H1 (cell line): Measurements from ENCODE around the gene COL26A1. TPM values are rescaled to one million over a fixed set of nuclear protein-coding genes. Genes with fewer than 3 reads are reported as not detected.

Experiments used
- EGR1 ChIP-seq: IDR thresholded peaks from 2 replicates; pipeline ENCODE4 v1.6.1; 2011; ENCODE audit warnings: low read depth, low read length, borderline replicate concordance
- POU5F1 ChIP-seq: IDR thresholded peaks from 2 replicates; pipeline ENCODE4 v1.6.1; 2011; ENCODE audit warnings: low read depth, mild to moderate bottlenecking, low read length, moderate library complexity
- RAD21 ChIP-seq, 2 experiments: IDR thresholded peaks in 1 of 2; conservative IDR thresholded peaks in 1 of 2; 2 replicates each; pipeline ENCODE4 v1.6.1; 2011; ENCODE audit warnings: low read depth in 2 of 2, low read length in 2 of 2, improper control_type of control experiment in 1 of 2, inconsistent platforms in 1 of 2, mild to moderate bottlenecking in 1 of 2, moderate library complexity in 1 of 2
- polyA plus RNA-seq, 7 experiments: library from polyadenylated mRNA; depleted of rRNA in 3 of 7; stranded (reverse) in 5 of 7; unstranded in 2 of 7; fragments of >200 nt in 5 of 7; fragments of 200-250 nt in 2 of 7; gene quantifications; 1 replicate in 5 of 7; 2 replicates in 1 of 7; 4 replicates in 1 of 7; pipeline versions ENCODE4 v1.2.1 to v1.2.3, GENCODE V29; 2011 to 2013; ENCODE audit warnings: missing spikeins in 2 of 7, mixed read lengths in 2 of 7
- total RNA-seq: library from RNA; stranded (reverse); fragmentation: NEBNext Ultra II Directional; extraction: Animal tissue kit (Norgen Biotek cat#: 25700); gene quantifications from 2 replicates; pipeline ENCODE4 v1.2.1, GENCODE V29; 2021
- TF ChIP-seq, protein P1 (sequence below): fragments of 300-600 bp; sonication (generic); IDR thresholded peaks from 2 replicates; pipeline ENCODE4 v1.7.1; 2012; ENCODE audit warnings: low read length, moderate library complexity, mild to moderate bottlenecking, inconsistent platforms; ENCODE audit not compliant: insufficient replicate concordance
- TF ChIP-seq, protein P2 (sequence below), 3 experiments: IDR thresholded peaks; 1 replicate in 2 of 3; 2 replicates in 1 of 3; pipeline versions ENCODE4 v1.5.1 to v1.6.1; 2011; ENCODE audit warnings: low read length in 3 of 3, mild to moderate bottlenecking in 3 of 3, inconsistent platforms in 2 of 3, low read depth in 1 of 3, moderate library complexity in 1 of 3; ENCODE audit not compliant: insufficient read depth in 1 of 3; ENCODE audit errors: control extremely low read depth in 1 of 3

COL26A1 gene
- total and polyA plus RNA-seq, 2 of the 8 experiments (the other 6 are each of a cell fraction or from before 2014, with no cell fraction given) = 51.1 to 68.8 TPM

DNA sequence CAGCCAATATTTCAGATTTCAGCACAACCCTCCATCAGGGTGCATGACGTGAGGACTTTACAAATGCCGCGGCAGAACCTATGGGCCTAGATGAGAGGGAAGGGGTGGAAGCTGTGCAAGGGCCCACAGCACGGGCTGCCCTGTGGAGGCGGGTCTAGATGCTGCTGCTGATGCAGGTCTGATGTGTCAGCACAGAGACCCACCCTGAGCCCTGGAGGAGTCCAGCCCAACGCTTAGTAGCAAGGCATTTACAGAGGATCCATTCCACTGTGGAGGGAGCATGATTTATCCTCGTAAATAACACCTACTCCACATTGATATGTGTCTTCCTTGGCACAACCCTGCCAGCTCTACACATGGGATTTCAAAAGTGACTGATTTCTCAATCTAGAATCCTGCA, 217.9 kb downstream of the COL26A1 start (continued):
- TF ChIP-seq, protein P1, sequence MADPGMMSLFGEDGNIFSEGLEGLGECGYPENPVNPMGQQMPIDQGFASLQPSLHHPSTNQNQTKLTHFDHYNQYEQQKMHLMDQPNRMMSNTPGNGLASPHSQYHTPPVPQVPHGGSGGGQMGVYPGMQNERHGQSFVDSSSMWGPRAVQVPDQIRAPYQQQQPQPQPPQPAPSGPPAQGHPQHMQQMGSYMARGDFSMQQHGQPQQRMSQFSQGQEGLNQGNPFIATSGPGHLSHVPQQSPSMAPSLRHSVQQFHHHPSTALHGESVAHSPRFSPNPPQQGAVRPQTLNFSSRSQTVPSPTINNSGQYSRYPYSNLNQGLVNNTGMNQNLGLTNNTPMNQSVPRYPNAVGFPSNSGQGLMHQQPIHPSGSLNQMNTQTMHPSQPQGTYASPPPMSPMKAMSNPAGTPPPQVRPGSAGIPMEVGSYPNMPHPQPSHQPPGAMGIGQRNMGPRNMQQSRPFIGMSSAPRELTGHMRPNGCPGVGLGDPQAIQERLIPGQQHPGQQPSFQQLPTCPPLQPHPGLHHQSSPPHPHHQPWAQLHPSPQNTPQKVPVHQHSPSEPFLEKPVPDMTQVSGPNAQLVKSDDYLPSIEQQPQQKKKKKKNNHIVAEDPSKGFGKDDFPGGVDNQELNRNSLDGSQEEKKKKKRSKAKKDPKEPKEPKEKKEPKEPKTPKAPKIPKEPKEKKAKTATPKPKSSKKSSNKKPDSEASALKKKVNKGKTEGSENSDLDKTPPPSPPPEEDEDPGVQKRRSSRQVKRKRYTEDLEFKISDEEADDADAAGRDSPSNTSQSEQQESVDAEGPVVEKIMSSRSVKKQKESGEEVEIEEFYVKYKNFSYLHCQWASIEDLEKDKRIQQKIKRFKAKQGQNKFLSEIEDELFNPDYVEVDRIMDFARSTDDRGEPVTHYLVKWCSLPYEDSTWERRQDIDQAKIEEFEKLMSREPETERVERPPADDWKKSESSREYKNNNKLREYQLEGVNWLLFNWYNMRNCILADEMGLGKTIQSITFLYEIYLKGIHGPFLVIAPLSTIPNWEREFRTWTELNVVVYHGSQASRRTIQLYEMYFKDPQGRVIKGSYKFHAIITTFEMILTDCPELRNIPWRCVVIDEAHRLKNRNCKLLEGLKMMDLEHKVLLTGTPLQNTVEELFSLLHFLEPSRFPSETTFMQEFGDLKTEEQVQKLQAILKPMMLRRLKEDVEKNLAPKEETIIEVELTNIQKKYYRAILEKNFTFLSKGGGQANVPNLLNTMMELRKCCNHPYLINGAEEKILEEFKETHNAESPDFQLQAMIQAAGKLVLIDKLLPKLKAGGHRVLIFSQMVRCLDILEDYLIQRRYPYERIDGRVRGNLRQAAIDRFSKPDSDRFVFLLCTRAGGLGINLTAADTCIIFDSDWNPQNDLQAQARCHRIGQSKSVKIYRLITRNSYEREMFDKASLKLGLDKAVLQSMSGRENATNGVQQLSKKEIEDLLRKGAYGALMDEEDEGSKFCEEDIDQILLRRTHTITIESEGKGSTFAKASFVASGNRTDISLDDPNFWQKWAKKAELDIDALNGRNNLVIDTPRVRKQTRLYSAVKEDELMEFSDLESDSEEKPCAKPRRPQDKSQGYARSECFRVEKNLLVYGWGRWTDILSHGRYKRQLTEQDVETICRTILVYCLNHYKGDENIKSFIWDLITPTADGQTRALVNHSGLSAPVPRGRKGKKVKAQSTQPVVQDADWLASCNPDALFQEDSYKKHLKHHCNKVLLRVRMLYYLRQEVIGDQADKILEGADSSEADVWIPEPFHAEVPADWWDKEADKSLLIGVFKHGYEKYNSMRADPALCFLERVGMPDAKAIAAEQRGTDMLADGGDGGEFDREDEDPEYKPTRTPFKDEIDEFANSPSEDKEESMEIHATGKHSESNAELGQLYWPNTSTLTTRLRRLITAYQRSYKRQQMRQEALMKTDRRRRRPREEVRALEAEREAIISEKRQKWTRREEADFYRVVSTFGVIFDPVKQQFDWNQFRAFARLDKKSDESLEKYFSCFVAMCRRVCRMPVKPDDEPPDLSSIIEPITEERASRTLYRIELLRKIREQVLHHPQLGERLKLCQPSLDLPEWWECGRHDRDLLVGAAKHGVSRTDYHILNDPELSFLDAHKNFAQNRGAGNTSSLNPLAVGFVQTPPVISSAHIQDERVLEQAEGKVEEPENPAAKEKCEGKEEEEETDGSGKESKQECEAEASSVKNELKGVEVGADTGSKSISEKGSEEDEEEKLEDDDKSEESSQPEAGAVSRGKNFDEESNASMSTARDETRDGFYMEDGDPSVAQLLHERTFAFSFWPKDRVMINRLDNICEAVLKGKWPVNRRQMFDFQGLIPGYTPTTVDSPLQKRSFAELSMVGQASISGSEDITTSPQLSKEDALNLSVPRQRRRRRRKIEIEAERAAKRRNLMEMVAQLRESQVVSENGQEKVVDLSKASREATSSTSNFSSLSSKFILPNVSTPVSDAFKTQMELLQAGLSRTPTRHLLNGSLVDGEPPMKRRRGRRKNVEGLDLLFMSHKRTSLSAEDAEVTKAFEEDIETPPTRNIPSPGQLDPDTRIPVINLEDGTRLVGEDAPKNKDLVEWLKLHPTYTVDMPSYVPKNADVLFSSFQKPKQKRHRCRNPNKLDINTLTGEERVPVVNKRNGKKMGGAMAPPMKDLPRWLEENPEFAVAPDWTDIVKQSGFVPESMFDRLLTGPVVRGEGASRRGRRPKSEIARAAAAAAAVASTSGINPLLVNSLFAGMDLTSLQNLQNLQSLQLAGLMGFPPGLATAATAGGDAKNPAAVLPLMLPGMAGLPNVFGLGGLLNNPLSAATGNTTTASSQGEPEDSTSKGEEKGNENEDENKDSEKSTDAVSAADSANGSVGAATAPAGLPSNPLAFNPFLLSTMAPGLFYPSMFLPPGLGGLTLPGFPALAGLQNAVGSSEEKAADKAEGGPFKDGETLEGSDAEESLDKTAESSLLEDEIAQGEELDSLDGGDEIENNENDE = no peak
- TF ChIP-seq RAD21 (IDR thresholded peaks at IDR 0.05 in 1 of 2, conservative IDR thresholded peaks at IDR 0.05 in 1 of 2; ENCODE audit: low read depth in 2 of 2, low read length in 2 of 2) = no peak
- TF ChIP-seq EGR1 = no peak
- TF ChIP-seq, protein P2, sequence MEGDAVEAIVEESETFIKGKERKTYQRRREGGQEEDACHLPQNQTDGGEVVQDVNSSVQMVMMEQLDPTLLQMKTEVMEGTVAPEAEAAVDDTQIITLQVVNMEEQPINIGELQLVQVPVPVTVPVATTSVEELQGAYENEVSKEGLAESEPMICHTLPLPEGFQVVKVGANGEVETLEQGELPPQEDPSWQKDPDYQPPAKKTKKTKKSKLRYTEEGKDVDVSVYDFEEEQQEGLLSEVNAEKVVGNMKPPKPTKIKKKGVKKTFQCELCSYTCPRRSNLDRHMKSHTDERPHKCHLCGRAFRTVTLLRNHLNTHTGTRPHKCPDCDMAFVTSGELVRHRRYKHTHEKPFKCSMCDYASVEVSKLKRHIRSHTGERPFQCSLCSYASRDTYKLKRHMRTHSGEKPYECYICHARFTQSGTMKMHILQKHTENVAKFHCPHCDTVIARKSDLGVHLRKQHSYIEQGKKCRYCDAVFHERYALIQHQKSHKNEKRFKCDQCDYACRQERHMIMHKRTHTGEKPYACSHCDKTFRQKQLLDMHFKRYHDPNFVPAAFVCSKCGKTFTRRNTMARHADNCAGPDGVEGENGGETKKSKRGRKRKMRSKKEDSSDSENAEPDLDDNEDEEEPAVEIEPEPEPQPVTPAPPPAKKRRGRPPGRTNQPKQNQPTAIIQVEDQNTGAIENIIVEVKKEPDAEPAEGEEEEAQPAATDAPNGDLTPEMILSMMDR (IDR thresholded peaks at IDR 0.05; ENCODE audit: control extremely low read depth in 1 of 3, insufficient read depth in 1 of 3, low read depth in 1 of 3, low read length in 3 of 3) = no peak
- TF ChIP-seq POU5F1 = no peak
- TF ChIP-seq, all 59 proteins: peak for 0
